Gastrocnemius medialis (tissue), 4 donors: ENCODE results near the gene SIX6. TPM values are rescaled to one million over a fixed set of nuclear protein-coding genes. Genes with fewer than 3 reads are reported as not detected.
A peak's percentile ranks its signal among the peaks of the same experiment; 100 is the strongest.

Source experiments
- ATAC-seq, 2 donors: fragments of 150-250 bp; one replicate each; pipeline ENCODE4 v1.9.1; 2016
- DNase-seq, 2 donors: peaks; one replicate each; pipeline ENCODE4 v3.0.0-alpha.2; 2019
- H3K27ac ChIP-seq, 4 donors: fragments of 200-600 bp; sonication (generic); 1 replicate in 1 of 4; 2 replicates in 3 of 4; pipeline ENCODE4 v1.5.1; 2016 to 2018; ENCODE audit warnings: mild to moderate bottlenecking in 2 of 4, moderate library complexity in 1 of 4
- H3K27me3 ChIP-seq, 3 donors: fragments of 200-600 bp; sonication (generic) in 2 of 3; 1 replicate in 1 of 3; 2 replicates in 2 of 3; pipeline versions ENCODE4 v1.5.1 to v1.6.0; 2016 to 2019; ENCODE audit warnings: mild to moderate bottlenecking in 1 of 3, moderate library complexity in 1 of 3
- H3K36me3 ChIP-seq, 2 donors: fragments of 200-600 bp; sonication (generic) in 1 of 2; one replicate each; pipeline ENCODE4 v1.5.1; 2017 to 2018
- H3K4me1 ChIP-seq, 2 donors: fragments of 200-600 bp; sonication (generic) in 1 of 2; one replicate each; pipeline ENCODE4 v1.5.1; 2016 to 2017; ENCODE audit warnings: mild to moderate bottlenecking in 2 of 2
- H3K4me3 ChIP-seq, 4 donors: fragments of 200-600 bp; sonication (generic) in 3 of 4; 1 replicate in 1 of 4; 2 replicates in 3 of 4; pipeline ENCODE4 v1.5.1; 2016 to 2019; ENCODE audit warnings: mild to moderate bottlenecking in 2 of 4
- H3K9me3 ChIP-seq, 3 donors: fragments of 200-600 bp; sonication (generic) in 2 of 3; 1 replicate in 1 of 3; 2 replicates in 2 of 3; pipeline ENCODE4 v1.5.1; 2016 to 2019
- POLR2A ChIP-seq, 2 donors: fragments of 450-650 bp; IDR thresholded peaks; one replicate each; pipeline ENCODE4 v1.6.1; 2017; ENCODE audit warnings: antibody characterized with exemption in 2 of 2, mild to moderate bottlenecking in 2 of 2, moderate library complexity in 2 of 2
- in situ Hi-C, 4 donors: fragments of 200-750 bp; cut with MboI; loops; one replicate each; pipeline versions ENCODE4 v1.15.0 to v1.8.0; 2017; ENCODE audit warnings: low sequenced_read_pairs in 4 of 4
- intact Hi-C: fragments of 100-400 bp; cut with DNase I; formaldehyde crosslinking; loops from one replicate; pipeline ENCODE4 v1.15.1; 2023; ENCODE audit warnings: low total_unique reads
- total RNA-seq, 4 donors: library from RNA; depleted of rRNA; stranded (reverse); fragments of >200 nt; gene quantifications; one replicate each; pipeline versions ENCODE4 v1.1.0 to v1.2.3, GENCODE V29; 2016
- TF ChIP-seq, protein P1 (sequence below), 5 experiments: fragments of 450-650 bp in 3 of 5; fragments of 200-600 bp in 2 of 5; sonication (generic) in 2 of 5; IDR thresholded peaks in 4 of 5; conservative IDR thresholded peaks in 1 of 5; 1 replicate in 4 of 5; 2 replicates in 1 of 5; pipeline ENCODE4 v1.5.1; 2016 to 2019; ENCODE audit warnings: antibody characterized with exemption in 5 of 5, mild to moderate bottlenecking in 3 of 5, moderate library complexity in 3 of 5

Gene SIX6
- total RNA-seq, 4 donors from 2014 or later: 0.32 to 0.61 (median 0.40) TPM; not detected in 1

DNA sequence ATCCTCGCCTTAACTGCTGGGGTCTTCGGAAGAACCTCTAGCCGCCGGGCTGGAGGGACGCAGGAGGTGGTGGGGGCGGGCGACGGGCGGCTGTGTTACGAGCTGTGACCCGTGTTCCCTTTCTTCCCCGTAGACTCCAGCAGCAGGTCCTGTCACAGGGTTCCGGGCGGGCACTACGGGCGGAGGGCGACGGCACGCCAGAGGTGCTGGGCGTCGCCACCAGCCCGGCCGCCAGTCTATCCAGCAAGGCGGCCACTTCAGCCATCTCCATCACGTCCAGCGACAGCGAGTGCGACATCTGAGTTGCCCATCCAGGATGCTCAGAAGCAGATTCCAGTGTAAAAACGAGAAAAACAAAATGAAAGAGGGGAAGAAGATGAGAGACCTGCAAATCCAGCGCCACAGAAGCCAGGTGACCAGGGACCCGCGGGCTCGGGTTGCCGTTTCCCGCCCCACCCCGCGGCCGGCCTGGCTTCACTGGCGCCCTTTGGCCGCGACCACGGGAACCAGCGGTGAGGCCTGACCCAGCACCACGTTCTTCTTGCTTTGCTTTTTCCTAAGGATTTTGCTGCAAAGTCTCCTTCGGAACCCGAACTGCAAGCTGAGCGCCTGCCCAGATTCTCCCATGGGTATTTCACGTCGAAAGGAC is 2.1 kb downstream of the SIX6 start:
- in situ Hi-C loops (no loop called here), intact Hi-C loops (no loop called here)
- DNase-seq: no peak
- TF ChIP-seq, protein P1, sequence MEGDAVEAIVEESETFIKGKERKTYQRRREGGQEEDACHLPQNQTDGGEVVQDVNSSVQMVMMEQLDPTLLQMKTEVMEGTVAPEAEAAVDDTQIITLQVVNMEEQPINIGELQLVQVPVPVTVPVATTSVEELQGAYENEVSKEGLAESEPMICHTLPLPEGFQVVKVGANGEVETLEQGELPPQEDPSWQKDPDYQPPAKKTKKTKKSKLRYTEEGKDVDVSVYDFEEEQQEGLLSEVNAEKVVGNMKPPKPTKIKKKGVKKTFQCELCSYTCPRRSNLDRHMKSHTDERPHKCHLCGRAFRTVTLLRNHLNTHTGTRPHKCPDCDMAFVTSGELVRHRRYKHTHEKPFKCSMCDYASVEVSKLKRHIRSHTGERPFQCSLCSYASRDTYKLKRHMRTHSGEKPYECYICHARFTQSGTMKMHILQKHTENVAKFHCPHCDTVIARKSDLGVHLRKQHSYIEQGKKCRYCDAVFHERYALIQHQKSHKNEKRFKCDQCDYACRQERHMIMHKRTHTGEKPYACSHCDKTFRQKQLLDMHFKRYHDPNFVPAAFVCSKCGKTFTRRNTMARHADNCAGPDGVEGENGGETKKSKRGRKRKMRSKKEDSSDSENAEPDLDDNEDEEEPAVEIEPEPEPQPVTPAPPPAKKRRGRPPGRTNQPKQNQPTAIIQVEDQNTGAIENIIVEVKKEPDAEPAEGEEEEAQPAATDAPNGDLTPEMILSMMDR (IDR thresholded peaks at IDR 0.05 in 4 of 5, conservative IDR thresholded peaks at IDR 0.05 in 1 of 5): no peak
- no peak for TF ChIP-seq POLR2A (IDR thresholded peaks at IDR 0.05)
- peaks cover 0 to 12% of the 10 kb centered on the region in 2 donors for H3K4me1 ChIP-seq
- ATAC-seq: no peak
- peaks cover 14 to 74% (median 39%) of the 10 kb centered on the region in 3 donors for H3K27me3 ChIP-seq
- H3K36me3 ChIP-seq: no peaks in the 10 kb centered on the region
- H3K27ac ChIP-seq: no peak overlapping the region
- no peaks in the 10 kb centered on the region for H3K9me3 ChIP-seq
- peak overlapping the region in 1 of 4 donors; percentile 12 for H3K4me3 ChIP-seq

DNA sequence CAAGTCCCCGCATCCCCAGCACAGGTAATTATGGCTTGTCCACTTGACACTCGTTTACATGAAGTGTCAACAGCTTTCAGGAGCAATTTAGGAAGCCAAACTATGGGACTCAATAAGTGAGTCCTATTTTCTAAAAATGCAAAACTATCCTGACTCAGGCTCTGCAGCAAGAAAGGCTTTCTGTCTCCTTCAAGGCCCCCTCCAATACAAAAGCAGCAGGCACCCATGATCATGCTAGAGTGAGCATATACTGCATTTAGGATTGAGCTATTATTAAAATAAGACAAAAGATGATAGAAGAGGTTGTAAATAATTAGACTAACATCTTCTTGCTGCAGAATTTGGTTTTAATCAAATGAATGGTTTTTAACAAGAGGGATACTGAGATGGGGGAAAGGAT is 3.2 kb downstream of the SIX6 start:
- ATAC-seq (no peak), DNase-seq (no peak)
- Histone ChIP-seq H3K27ac (no peak overlapping the region), H3K4me3 (no peak overlapping the region), H3K4me1 (peaks cover 0 to 12% of the 10 kb centered on the region in 2 donors), H3K9me3 (no peaks in the 10 kb centered on the region), H3K27me3 (peaks cover 14 to 78% (median 32%) of the 10 kb centered on the region in 3 donors), H3K36me3 (no peaks in the 10 kb centered on the region)
- in situ Hi-C loops (no loop called here), intact Hi-C loops (no loop called here)
- TF ChIP-seq, protein P1 (IDR thresholded peaks at IDR 0.05 in 4 of 5, conservative IDR thresholded peaks at IDR 0.05 in 1 of 5): no peak
- no peak for TF ChIP-seq POLR2A (IDR thresholded peaks at IDR 0.05)

DNA sequence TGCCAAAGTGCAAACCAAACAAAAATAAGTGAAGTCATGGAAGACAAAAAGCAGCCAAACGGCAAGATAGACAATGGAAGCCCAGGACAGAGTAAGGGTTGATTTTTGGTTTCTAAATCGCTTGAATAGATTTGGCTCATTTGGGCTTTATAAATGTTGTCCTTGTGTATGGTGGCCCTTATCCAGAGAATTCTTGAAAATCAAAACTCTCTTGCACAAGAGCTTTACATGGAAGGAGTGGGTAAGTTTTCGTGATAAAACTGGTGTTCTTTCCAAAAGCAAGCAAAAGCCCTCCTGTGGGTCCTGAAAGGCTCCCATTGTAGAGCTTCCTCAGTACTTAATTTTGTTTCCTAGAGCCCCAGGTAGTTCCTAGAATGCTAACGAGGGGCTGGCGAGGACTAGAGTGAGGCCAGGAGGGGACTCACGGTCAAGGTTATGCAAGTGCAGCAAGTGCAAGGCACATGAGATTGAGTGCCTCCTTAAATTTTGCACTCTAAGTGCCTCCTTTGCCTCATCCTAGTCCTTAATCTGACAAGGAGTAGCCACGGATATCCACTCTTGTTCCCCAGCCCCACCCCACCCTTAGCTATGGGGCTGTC is 4.1 kb downstream of the SIX6 start:
- Histone ChIP-seq H3K27me3 (peaks cover 14 to 69% (median 27%) of the 10 kb centered on the region in 3 donors), H3K27ac (no peak overlapping the region), H3K9me3 (no peaks in the 10 kb centered on the region), H3K4me1 (peaks cover 0 to 12% of the 10 kb centered on the region in 2 donors), H3K36me3 (no peaks in the 10 kb centered on the region), H3K4me3 (no peak overlapping the region)
- ATAC-seq (no peak), DNase-seq (no peak)
- TF ChIP-seq, protein P1 (IDR thresholded peaks at IDR 0.05 in 4 of 5, conservative IDR thresholded peaks at IDR 0.05 in 1 of 5): no peak
- no peak for TF ChIP-seq POLR2A (IDR thresholded peaks at IDR 0.05)
- intact Hi-C loops (no loop called here), in situ Hi-C loops (no loop called here)

DNA sequence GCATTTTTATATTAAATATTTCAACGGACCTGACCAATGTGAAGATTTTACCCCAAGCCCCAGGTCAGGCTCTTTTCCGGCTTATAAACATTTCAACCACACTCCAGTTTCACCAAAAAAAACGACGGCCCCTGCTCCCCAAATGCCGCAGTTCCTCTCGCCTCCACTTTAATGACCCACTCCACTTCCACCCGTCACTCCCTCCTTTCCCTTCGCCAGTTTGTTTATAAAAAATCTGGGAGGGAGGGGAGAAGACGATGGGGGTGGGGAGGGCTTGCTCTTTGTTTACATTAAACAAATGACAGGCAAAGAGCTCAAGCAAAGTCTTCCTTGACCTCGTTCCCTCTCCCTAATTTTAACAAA is 5.4 kb downstream of the SIX6 start:
- in situ Hi-C loops (no loop called here), intact Hi-C loops (no loop called here)
- Histone ChIP-seq H3K36me3 (no peaks in the 10 kb centered on the region), H3K9me3 (no peaks in the 10 kb centered on the region), H3K27me3 (peaks cover 14 to 60% (median 18%) of the 10 kb centered on the region in 3 donors), H3K27ac (peak overlapping the region; percentile 59 to 74 (median 64)), H3K4me1 (peaks cover 0 to 5% of the 10 kb centered on the region in 2 donors), H3K4me3 (peak overlapping the region; percentile 60 to 71 (median 66))
- TF ChIP-seq POLR2A (IDR thresholded peaks at IDR 0.05): no peak
- TF ChIP-seq, protein P1 (IDR thresholded peaks at IDR 0.05 in 4 of 5, conservative IDR thresholded peaks at IDR 0.05 in 1 of 5): no peak
- ATAC-seq: peak in 1 of 2 donors; percentile 27
- DNase-seq: no peak
